Activated CD4-positive, CD25-positive, alpha-beta regulatory T cell treated with anti-CD3 and anti-CD28 coated beads, Interleukin-2, amount 50 U/mL, for 72 hours (primary cell): ENCODE results near the gene TAL1.
"Not testable (repeated sequence)": the region's sequence is repeated elsewhere in the genome, so short reads cannot be mapped to it uniquely, and the experiment has no call there.

Experiments
- DNase-seq: peaks from one replicate; pipeline ENCODE4 v3.0.0; 2021

The TAL1 gene

DNA sequence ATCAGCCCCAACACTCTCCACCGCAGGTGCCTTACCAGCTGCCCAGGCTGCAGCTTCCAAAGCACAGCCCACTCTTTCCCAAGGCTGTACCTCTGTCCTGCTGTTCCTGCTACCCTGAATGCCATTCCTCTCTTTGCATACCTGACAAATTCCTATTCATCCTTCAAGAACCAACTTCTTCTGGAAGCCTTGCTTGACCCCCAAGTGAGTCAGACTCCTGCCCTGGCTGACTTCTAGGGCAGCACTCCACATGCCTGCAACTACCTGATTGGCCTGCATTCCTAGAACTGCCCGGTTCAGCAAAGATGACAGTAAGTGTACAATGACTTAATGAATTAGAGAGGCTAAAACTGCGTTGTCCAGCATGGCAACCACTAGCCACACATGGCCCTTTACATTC lies 21.4 kb downstream of the TAL1 start:
- DNase-seq = no peak

DNA sequence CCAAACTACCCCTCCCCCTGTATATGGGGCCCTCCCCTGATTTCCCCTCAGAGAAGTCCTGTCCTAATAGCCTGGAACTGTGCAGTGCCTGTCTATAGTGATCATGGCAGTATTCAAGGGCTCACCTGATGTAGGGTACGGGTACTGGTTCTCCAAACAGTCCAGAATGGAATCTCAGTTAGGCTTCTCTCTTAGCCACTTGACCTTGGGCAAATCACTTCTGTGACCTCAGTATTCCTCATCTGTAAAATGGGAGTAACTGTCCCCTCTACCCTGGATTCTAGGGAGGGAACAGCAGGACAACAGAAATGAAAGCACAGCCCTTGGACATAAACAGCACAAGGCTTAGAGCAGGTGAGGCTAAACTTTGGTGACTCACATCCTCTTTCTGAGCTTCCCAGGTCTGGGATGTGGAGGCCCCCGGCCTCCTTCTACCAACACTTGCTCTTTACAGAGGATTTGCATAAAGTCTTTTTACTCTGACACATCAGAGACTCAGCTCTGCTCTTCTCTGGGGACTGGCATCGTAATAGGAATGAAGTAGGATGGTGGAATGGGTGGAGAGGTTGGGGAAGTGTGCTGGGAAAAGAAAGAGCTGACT lies 22.2 kb downstream of the TAL1 start:
- no peak for DNase-seq

DNA sequence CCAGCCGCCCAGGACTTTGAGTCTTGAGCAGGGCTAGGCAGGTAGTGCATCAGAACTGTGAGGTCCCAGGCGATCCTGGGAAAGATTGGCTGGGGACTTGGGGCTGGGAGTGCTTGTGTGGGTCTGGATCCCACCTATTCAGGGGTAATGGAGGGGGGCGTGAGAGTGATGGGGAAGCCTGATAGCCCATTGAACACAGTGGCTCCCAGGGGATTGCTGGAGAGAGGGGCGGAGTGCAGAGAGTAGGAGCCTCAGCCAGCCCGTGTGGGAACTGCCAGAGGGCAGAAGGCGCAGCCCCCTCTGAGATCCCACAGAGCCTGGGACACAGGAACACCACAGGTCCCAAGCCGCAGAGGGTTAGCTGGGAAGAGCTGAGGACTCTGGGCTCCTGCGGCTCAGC lies 22.9 kb downstream of the TAL1 start:
- DNase-seq = no peak

DNA sequence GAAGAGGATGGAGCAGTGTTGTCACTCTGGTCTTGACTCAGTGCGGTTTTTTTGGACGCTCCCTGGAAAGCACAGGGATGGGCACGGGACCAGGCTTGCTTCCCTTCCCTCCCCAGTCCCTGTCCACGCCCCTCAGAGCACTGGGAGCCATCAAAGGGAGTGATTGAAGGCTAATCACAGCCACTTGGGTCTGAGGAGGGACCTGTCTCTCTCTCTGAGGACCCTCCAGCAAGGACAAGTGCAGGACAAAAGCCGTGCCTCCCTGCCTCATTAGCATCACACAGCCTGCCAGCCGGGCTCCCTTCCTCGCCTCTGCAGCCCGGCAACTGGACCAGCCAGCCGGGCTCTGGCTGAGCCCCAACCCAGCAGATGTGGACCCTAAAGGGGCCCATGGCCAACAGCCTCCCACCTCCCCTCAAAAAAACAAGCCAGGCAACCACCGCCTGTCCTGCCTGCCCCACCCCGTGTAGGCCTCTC lies 23.6 kb downstream of the TAL1 start:
- DNase-seq = no peak

DNA sequence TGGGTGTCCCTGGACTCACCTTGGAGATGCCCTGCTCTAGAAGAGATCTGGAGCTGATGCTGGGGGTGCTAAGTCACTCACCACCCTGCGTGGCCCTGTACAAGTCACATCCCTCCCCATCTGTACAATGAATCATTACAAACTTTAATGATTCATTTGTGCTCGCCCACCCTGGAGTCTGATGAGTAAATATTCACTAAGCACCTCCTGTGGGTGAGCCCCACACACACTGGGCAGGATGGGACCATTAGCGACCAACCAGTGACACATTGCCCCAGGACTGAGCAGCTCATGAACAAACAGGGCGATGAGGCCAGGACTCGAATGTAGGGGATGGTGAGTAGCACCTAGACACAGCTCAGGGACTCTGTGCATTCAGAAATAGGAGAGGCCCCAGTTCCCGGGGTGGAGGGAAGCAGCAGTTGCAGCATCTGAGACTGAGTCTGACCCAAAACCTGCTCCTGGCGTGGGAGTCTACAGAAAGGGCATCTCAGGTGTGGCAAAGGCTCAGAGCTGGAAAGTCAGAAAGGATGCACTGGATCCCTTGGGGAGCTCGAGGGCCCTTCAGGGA lies 24.1 kb downstream of the TAL1 start:
- no peak for DNase-seq

DNA sequence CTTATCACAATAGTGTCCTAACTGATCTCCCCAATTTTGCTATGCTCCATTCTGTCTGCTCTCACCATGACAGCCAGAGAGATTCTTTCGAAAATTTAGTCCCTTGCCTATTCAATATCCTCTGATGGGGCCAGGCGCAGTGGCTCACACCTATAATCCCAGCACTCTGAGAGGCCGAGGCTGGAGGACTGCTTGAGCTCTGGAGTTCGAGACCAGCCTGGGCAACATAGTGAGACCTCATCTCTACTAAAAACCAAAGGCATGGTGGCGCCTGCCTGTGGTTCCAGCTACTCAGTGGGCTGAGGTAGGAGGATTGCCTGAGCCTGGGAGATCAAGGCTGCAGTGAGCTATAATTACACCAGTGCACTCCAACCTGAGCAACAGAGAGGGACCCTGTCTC lies 26.1 kb downstream of the TAL1 start:
- DNase-seq = no peak

DNA sequence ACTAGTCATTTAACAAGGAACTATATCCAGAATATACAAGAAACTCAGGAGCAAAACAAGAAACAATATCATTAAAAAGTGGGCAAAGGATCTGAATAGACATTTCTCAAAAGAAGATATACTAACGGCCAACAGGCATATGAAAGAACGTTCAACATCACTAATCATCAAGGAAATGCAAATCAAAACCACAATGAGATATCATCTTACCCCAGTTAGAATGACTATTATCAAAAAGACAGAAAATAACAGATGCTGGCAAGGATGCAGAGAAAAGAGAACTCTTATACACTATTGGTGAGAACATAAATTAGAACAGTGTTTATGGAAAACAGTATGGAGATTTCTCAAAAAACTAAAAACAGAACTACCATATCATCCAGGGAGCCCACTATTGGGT lies 28.5 kb downstream of the TAL1 start:
- not testable (repeated sequence) for DNase-seq

DNA sequence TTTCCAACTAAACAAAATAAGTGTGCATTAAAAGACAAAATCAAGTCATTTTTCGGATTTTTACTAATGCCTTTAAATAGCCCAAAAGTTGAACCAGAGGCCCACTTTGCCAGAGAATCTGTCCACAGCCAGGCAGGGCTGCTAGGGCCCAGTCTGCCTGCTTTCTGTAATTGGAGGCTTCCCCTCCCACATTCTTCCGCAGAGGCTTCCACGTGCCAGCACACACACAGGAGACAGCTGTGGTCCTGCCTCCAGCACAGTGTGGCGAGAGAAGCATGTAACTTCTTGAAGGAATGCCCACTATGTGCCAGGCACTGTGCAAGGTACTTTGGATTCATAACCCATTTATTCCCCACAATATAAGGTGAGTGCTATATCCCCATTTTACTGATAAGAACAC lies 30.8 kb downstream of the TAL1 start:
- DNase-seq = no peak

DNA sequence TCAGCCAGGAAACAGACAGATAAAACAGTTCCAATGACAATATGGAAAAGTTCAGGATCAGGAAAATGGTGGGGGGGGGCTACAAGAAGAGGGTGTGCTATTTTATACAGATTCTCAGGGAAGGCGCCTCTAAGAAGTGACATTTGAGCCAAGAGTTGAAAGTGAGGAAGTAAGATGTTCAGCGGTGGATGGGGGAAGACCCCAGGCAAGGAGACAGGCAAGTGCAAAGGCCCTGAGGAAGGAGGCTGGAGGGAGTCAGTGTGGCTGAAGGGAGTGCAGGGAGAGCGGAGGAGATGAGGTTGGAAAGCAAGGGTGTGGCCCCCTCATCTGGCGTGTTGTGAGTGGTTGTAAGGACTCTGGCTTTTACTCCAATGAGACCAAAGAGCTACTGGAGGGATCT lies 33.8 kb downstream of the TAL1 start:
- no peak for DNase-seq

DNA sequence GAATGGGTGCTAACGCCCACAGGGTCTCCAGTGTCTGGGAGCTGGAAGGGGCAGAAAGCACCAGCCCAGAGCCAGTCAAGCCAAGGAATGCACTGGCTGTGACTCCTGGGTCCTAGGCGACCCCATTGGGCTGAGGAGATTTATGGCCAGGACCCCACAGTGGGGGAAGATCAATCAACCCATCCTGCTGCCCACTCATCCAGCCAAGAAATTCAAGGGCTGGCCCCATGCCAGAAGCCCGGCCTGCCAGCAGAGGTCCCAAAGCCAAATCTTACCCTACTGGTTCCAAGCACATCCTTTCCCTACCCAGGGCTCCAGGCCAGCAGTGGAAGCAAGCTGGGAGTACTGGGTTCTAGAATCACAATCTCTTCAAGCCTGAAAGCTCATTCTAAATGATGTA lies 35.4 kb downstream of the TAL1 start:
- DNase-seq = no peak

DNA sequence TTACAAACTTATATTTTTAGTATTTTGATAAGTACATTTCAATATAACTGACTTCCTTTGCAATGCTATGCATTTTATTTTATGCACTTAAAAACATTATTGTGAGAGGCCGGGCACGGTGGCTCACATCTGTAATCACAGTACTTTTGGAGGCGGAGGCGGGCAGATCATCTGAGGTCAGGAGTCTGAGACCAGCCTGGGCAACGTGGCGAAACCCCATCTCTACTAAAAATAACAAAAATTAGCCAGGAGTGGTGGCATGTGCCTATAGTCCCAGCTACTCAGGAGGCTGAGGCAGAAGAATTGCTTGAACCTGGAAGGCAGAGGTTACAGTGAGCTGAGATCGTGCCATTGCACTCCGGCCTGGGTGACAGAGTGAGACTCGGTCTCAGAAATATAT lies 36.0 kb downstream of the TAL1 start:
- not testable (repeated sequence) for DNase-seq

DNA sequence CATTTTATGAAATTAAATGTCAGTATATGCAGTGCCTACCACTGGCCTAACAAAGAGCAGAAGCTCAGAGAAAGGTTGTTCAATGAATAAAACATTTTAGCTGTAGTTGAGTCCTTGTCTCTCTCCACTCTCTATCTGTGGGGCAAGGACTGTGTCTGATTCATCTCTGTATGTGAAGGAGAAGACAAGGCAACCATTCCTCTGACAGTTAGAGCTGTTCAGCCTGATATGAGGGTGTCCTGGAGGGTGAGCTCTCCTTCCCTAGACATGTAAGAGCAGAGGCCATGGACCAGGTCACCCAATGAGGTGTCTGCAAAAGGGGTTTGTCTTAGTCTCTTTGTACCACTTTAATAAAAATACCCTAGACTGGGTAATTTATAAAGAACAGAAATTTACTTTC lies 37.7 kb downstream of the TAL1 start:
- DNase-seq = no peak

DNA sequence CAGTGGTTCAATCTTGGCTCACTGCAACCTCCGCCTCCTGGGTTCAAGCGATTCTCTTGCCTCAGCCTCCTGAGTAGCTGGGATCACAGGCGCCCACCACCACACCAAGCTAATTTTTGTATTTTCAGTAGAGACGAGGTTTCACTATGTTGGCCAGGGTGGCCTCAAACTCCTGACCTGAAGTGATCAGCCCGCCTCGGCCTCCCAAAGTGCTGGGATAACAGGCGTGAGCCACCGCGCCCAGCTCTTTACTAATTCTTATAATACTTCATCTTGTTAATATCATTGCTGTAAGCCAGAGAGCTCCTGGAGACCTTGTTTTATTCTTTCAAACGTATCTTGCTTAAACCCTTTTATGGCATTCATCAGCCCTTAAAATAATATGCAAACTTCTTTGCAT lies 38.5 kb downstream of the TAL1 start:
- DNase-seq = not testable (repeated sequence)

DNA sequence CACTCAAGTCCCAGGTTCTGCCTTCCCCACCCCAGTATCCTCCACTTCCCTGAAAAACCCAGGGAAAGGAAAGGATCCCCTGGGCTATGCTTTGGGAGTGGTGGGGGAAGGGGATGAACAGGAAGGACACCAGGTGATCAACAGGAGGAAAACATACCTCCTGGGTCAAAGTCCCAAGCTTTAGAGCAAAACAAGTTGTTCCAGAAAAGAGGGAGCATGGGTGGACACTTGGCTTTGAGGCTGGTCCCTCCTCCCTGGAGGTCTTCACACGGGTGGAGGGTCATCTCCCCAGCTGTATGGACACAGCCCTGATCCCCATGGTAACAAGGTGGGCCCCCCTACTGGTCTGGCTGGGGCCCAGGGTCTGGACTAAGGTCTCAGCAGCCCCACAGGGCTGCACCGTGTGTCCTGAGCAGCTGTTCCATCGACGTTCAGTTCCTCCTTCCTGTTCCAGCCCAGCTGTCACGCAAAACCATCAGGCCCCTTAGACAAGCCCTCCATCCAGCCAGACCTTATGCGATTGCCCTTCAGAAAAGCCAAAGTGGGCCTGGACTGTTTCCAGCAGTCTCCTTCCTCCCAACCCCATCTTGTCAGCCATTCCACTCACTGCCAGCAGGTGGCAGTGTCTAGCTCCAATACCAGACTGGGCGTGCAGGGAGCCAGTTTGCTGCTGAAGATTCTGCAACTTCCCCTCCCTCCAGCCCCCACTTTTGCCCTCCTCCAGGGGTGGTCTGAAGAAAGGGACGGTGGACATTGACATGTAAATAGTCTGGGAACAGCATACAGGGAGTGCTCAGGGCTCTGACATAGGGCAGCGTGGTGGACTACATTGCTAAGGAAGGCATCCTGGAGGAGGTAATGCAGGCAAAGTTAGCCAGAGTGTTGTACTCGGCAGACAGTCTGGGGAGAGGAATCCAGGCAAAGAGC lies 39.3 kb downstream of the TAL1 start:
- peak; percentile 71 for DNase-seq

DNA sequence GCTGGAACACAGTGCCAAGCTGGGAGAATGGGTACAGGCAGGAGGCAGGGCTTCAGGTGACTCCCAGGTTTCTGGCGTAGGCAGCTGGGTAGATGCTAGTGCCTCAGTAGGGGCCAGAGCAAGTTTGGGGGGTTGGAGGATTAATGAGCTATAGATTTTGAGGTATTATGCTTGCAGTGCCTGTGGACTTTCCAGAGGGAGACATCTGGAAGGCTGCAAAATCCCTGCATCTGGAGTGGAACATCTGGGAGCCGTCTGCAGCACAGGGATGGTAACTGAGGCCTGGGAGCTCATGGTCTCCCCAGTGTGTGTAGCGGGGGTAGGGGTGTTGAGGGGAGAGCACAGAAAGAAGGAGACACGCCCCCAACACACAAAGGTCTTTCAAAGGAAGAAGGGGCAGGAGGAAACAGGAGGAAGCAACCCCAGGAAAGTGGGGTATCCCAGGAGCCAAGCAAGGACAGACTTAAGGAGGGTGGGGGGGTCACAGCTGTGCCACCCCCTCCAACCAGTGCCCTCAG lies 40.0 kb downstream of the TAL1 start:
- DNase-seq = no peak

DNA sequence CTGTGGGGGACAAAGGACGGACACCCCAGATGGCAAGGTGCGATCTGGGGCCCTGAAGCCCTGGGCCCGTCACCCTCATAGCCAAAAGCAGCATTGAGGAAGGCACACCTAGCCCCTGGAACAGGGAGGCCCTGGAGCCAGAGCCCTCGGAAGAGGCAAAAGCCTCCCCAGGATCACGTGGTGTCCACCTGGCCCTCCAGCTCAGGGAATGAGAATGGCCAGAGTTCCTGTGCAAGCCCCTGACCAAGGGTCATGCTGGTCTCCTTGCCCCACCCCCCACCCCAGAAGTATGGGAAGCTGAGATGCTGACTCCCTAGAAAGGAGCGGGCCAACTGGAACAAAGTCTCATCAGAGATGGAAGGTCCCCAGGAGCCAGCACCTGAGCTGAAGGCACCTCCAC lies 41.2 kb downstream of the TAL1 start:
- DNase-seq = no peak

DNA sequence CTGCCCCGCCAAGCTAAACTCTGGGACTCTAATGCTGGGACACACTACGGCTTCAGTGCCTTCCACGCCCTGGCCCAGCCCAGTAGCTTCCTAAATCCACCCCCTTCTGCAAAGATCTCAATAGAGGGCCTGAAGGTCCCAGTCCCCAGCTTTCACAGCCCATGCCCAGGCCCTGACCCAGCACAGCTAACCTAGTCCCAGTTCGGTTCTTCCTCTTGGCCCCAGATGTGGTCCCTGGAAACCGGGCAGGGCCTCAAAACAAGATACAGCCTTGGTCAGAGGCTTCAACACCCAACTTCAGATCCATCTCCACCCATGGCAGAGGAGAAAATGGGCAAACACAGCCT lies 41.5 kb downstream of the TAL1 start:
- no peak for DNase-seq

DNA sequence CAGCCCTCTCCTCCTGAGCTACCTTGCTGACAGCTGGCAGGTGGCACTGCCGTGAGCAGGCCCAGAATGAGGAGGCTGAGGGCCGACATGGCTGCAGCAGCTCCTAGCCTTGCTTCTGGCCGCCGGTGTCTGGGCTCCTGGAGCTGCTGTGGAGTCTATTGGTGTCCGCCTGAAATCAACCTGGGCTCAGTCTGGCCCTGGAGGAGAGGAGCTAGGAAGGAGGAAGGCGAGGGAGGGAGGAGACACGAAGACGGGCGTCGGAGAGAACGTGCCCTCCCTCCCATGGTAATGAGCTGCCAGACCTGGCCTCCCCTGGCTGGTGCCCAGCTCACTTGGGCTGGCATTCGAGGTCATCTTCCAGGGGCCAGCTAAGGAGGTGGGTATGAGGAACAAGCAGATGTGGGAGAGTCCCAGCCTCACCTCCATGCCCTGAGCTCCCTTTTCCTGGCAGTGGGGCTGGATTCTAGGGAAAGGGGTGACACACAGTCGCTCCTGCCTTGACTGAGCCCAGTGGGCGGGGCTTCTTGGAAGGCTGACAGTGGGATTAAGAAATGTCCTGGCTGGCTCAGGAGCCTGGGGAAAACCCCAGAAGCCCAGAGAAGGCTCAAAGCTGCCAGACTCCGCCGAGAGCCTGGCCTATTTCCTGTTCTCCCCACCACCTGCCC lies 42.0 kb downstream of the TAL1 start, which contains the start of gene PDZK1IP1:
Gene PDZK1IP1 (minus strand): TSS at position 193 of the 665 bp plus-strand sequence. CDS start 104 bp downstream, at position 89.
- no peak for DNase-seq

DNA sequence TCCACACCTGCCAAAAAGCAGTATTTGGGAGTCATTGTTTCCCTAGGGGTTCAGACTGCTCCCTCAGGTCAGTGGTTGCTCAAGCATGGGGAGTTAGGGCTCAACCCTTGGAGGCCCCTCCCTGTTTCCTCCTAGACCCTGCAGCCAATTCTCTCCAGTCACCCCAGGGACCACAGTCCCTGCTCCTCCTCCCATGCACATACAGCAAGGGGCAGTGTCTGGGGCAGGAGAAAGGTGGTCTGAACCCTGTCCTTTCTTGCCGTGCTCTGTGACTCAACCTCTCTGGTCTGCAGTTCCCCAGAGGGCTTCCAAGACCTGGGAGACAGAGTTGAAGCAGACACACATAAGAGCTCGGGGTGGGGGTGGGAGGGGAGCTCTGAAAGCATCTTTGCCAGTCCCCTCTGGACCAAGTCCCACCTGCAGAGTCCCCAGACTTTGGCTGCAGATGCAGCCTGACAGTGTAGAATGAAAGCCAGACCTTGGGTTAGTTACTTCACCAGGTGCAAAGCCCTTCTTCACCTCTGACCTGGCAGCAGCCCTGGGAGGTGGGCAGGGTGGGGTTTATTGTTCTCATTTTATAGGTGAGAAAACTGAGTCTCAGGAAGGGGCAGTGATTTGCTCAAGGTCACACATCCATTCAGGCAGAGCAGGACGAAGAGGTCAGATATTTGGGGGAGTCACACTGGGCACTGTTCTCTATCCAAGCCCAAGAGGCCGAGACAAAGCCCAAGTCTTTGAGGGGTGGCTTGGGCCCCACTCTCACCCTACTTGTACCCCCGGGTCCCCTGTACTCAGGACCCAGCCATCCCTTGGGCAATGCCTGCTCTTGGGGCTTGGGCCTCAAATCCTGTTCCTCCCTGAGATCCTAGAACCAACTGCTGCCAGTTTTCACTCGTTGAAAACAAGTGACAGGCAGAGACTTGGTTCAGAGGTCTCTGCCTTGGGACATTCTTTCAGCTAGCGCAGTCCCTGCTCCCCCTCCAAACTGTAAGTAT lies 42.9 kb downstream of the TAL1 start:
- no peak for DNase-seq

DNA sequence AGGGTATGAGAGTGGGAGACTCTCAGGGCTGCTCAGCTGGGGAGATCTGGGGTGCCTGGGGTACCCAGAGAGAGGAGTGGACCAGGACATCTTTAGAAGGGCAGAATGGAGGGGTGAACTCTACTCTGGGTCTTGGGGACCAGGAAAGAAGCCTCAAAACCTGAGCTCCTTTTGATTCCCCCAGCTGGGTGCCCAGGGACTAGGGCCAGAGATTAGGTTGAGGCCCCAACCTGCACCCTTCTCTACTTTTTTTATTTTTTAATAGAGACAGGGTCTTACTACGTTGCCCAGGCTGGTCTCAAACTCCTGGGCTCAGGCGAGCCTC lies 44.1 kb downstream of the TAL1 start:
- no peak for DNase-seq

DNA sequence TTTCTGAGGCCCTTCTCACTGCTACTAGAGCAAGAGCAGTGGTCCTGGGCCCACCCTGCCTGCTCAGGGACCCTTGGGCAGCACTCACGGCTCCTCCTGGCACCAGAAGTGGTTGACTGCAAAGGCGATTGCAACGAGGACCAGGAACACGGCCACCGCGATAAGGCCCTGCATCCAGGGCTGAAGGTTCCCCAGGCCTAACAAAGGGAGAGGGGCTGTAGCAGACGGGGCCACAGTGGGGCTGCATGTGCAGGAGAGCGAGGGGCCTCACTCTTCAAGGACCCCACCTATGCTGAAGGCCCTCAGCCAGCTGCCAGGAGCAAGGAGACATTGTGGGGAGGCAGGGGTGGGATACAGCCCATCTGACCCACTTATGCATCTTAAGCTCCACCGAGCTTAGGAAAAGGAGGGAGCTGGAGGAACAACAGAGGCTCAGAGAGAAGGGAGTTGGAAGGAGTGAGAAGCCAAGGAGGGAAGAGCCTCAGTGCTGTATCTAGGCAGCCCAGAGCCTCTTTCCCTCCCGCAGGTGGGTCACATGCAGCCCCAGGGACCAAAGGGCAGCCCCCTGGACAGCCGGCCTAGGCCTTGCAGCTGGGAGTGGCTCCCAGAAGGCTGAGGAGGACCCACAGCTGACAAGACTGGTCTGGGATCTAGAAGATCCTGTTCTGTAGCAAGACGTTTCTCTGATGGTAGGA lies 44.6 kb downstream of the TAL1 start:
- no peak for DNase-seq
